Measurements from ENCODE around the gene PKN2. TPM values are rescaled to one million over a fixed set of nuclear protein-coding genes. Genes with fewer than 3 reads are reported as not detected.
A peak's percentile ranks its signal among the peaks of the same experiment; 100 is the strongest.

Gene PKN2
- total and polyA plus RNA-seq, 2 donors (not counting 1 experiment from before 2014, with no cell fraction given) = 11.9 to 51.6 TPM

DNA sequence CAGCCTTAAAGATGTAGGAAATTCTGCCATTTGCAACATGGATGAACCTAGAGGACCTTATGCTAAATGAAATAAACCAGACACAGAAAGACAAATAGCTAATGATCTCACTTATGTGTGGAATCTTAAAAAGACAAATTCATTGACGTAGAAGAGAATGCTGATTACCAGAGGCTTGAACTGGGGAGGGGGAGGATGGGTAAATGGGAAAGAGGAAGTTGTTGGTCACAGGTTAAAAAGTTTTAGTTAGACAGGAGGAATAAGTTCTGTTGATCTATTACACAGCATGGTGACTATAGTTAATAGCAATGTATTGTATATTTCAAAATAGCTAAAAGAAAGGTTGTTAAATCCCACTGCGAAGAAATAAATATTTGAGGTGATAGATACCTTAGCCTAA, 62.8 kb downstream of the PKN2 start:
- no peak overlapping the region for H3K27ac ChIP-seq (ENCODE audit: low read length in 2 of 2)
- DNase-seq = peak; percentile 20
- Mint-ChIP-seq H3K27ac (no peak overlapping the region), H3K9me3 (ENCODE audit: insufficient read depth) (no peaks in the 10 kb centered on the region), H3K27me3 (no peaks in the 10 kb centered on the region), H3K4me3 (no peak overlapping the region), H3K4me1 (peaks cover 11% of the 10 kb centered on the region)
- ChIA-PET CTCF (no interaction called here), POLR2A (no interaction called here)
- intact Hi-C loops (cut with micrococcal nuclease) = no loop called here
- H3K27me3 ChIP-seq (replicated peaks in 1 of 4; ENCODE audit: control extremely low read depth in 1 of 4, control insufficient read depth in 3 of 4, insufficient read depth in 4 of 4, low read length in 3 of 4) = no peaks in the 10 kb centered on the region
- no peak overlapping the region for H2AFZ ChIP-seq (ENCODE audit: insufficient read depth, low read depth, low read length, poor library complexity, severe bottlenecking)
- no peak for TF ChIP-seq EZH2 (IDR thresholded peaks at IDR 0.05; ENCODE audit: borderline replicate concordance, insufficient read depth, low read depth, low read length, poor library complexity, severe bottlenecking)
- TF ChIP-seq, protein P1, sequence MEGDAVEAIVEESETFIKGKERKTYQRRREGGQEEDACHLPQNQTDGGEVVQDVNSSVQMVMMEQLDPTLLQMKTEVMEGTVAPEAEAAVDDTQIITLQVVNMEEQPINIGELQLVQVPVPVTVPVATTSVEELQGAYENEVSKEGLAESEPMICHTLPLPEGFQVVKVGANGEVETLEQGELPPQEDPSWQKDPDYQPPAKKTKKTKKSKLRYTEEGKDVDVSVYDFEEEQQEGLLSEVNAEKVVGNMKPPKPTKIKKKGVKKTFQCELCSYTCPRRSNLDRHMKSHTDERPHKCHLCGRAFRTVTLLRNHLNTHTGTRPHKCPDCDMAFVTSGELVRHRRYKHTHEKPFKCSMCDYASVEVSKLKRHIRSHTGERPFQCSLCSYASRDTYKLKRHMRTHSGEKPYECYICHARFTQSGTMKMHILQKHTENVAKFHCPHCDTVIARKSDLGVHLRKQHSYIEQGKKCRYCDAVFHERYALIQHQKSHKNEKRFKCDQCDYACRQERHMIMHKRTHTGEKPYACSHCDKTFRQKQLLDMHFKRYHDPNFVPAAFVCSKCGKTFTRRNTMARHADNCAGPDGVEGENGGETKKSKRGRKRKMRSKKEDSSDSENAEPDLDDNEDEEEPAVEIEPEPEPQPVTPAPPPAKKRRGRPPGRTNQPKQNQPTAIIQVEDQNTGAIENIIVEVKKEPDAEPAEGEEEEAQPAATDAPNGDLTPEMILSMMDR (IDR thresholded peaks at IDR 0.05) = no peak
- no peak overlapping the region for H3K9ac ChIP-seq (ENCODE audit: low read length)
- H3K4me1 ChIP-seq (ENCODE audit: control insufficient read depth in 2 of 2, insufficient read depth in 2 of 2, low read length in 2 of 2) = no peaks in the 10 kb centered on the region
- no peak overlapping the region for H3K4me2 ChIP-seq (replicated peaks; ENCODE audit: low read depth, low read length, poor library complexity, severe bottlenecking)
- 40% methylated on average over 1 of the region's 2 CpGs for WGBS (ENCODE audit: insufficient coverage)
- H3K4me3 ChIP-seq (ENCODE audit: control extremely low read depth in 1 of 5, extremely low read depth in 1 of 5, insufficient read depth in 1 of 5, low read depth in 2 of 5, low read length in 4 of 5) = no peak overlapping the region
- H3K36me3 ChIP-seq (replicated peaks in 1 of 2; ENCODE audit: control extremely low read depth in 1 of 2, control insufficient read depth in 1 of 2, extremely low read depth in 1 of 2, insufficient read depth in 2 of 2, low read length in 1 of 2) = peaks cover 4 to 11% of the 10 kb centered on the region in 2 experiments
- no peaks in the 10 kb centered on the region for H3K9me3 ChIP-seq (ENCODE audit: control extremely low read depth in 1 of 3, control insufficient read depth in 2 of 3, insufficient read depth in 1 of 3, low read length in 2 of 3)
- peaks cover 4% of the 10 kb centered on the region for H4K20me1 ChIP-seq (ENCODE audit: control insufficient read depth, insufficient read depth, low read length, poor library complexity, severe bottlenecking)
- H3K79me2 ChIP-seq (ENCODE audit: control insufficient read depth, insufficient read depth, low read length) = no peaks in the 10 kb centered on the region
- ATAC-seq (ENCODE audit: low read depth) = no peak

DNA sequence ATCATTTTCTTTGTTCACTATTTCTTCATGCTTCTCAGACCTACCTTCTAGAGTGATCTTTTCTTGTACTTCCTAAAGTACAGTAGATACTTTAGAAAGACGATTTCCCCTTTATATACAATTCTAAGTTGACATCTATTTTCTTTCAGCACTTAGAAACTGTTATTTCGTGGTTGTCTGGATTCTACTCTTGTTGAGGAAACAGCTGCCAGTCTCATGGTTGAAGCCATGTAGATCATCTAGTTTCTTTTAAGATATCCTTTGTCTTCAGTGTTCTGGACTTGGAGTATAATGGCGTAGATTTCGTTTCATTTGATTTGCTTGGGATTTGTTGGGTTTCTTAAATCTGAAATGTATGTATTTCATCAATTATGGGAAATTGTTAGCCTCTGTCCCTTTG, 67.6 kb downstream of the PKN2 start:
- ATAC-seq (ENCODE audit: low read depth) = no peak

More for the DNA sequence above, 67.6 kb downstream of the PKN2 start:
- no peak overlapping the region for H3K4me3 Mint-ChIP-seq
- H3K4me1 ChIP-seq (ENCODE audit: control insufficient read depth in 2 of 2, insufficient read depth in 2 of 2, low read length in 2 of 2) = no peaks in the 10 kb centered on the region
- H3K79me2 ChIP-seq (ENCODE audit: control insufficient read depth, insufficient read depth, low read length) = no peaks in the 10 kb centered on the region
- POLR2A ChIA-PET = no interaction called here
- DNase-seq = no peak
- H2AFZ ChIP-seq (ENCODE audit: insufficient read depth, low read depth, low read length, poor library complexity, severe bottlenecking) = no peak overlapping the region
- no peak overlapping the region for H3K4me3 ChIP-seq (ENCODE audit: control extremely low read depth in 1 of 5, extremely low read depth in 1 of 5, insufficient read depth in 1 of 5, low read depth in 2 of 5, low read length in 4 of 5)
- no peak for TF ChIP-seq EZH2 (IDR thresholded peaks at IDR 0.05; ENCODE audit: borderline replicate concordance, insufficient read depth, low read depth, low read length, poor library complexity, severe bottlenecking)
- TF ChIP-seq, protein P1 (IDR thresholded peaks at IDR 0.05) = no peak
- no peak overlapping the region for H3K27ac ChIP-seq (ENCODE audit: low read length in 2 of 2)
- no peaks in the 10 kb centered on the region for H3K9me3 ChIP-seq (ENCODE audit: control extremely low read depth in 1 of 3, control insufficient read depth in 2 of 3, insufficient read depth in 1 of 3, low read length in 2 of 3)
- H3K9me3 Mint-ChIP-seq (ENCODE audit: insufficient read depth) = no peaks in the 10 kb centered on the region
- CTCF ChIA-PET = no interaction called here
- no peaks in the 10 kb centered on the region for H3K27me3 ChIP-seq (replicated peaks in 1 of 4; ENCODE audit: control extremely low read depth in 1 of 4, control insufficient read depth in 3 of 4, insufficient read depth in 4 of 4, low read length in 3 of 4)
- intact Hi-C loops (cut with micrococcal nuclease) = no loop called here
- no peaks in the 10 kb centered on the region for H3K27me3 Mint-ChIP-seq
- peaks cover 4% of the 10 kb centered on the region in 2 experiments for H3K36me3 ChIP-seq (replicated peaks in 1 of 2; ENCODE audit: control extremely low read depth in 1 of 2, control insufficient read depth in 1 of 2, extremely low read depth in 1 of 2, insufficient read depth in 2 of 2, low read length in 1 of 2)
- H4K20me1 ChIP-seq (ENCODE audit: control insufficient read depth, insufficient read depth, low read length, poor library complexity, severe bottlenecking) = no peaks in the 10 kb centered on the region
- H3K4me2 ChIP-seq (replicated peaks; ENCODE audit: low read depth, low read length, poor library complexity, severe bottlenecking) = no peak overlapping the region
- no peak overlapping the region for H3K27ac Mint-ChIP-seq
- 100% methylated on average over 2 of the region's 4 CpGs for WGBS (ENCODE audit: insufficient coverage)
- H3K4me1 Mint-ChIP-seq = peaks cover 5% of the 10 kb centered on the region
- no peak overlapping the region for H3K9ac ChIP-seq (ENCODE audit: low read length)
